Breast epithelium (tissue), 4 donors: ENCODE measurements around the gene GAS1. TPM values are rescaled to one million over a fixed set of nuclear protein-coding genes. Genes with fewer than 3 reads are reported as not detected.

Source experiments
- DNase-seq, 2 donors: peaks; one replicate each; pipeline ENCODE4 v3.0.0-alpha.2; 2019; ENCODE audit warnings: low spot score in 2 of 2
- H3K27ac ChIP-seq, 2 donors: fragments of 200-600 bp; sonication (generic) in 1 of 2; one replicate each; pipeline ENCODE4 v1.5.1; 2016 to 2019; ENCODE audit warnings: mild to moderate bottlenecking in 1 of 2
- H3K27me3 ChIP-seq, 2 donors: fragments of 200-600 bp; sonication (generic) in 1 of 2; one replicate each; pipeline versions ENCODE4 v1.5.1 to v1.6.0; 2017 to 2019; ENCODE audit warnings: control low read depth in 1 of 2, mild to moderate bottlenecking in 1 of 2
- H3K36me3 ChIP-seq: fragments of 200-600 bp; one replicate; pipeline ENCODE4 v1.5.1; 2019
- H3K4me1 ChIP-seq, 2 donors: fragments of 200-600 bp; sonication (generic); one replicate each; pipeline ENCODE4 v1.5.1; 2016 to 2019; ENCODE audit warnings: control low read depth in 1 of 2
- H3K4me3 ChIP-seq, 3 donors: fragments of 200-600 bp; sonication (generic); 1 replicate in 2 of 3; 2 replicates in 1 of 3; pipeline ENCODE4 v1.5.1; 2016 to 2019; ENCODE audit warnings: mild to moderate bottlenecking in 3 of 3, moderate library complexity in 2 of 3
- H3K9me3 ChIP-seq, 2 donors: fragments of 200-600 bp; sonication (generic) in 1 of 2; one replicate each; pipeline ENCODE4 v1.5.1; 2016 to 2019; ENCODE audit warnings: control low read depth in 1 of 2
- CTCF ChIP-seq, 3 donors: fragments of 450-650 bp; IDR thresholded peaks; one replicate each; pipeline ENCODE4 v1.5.1; 2016 to 2017; ENCODE audit warnings: antibody characterized with exemption in 3 of 3, mild to moderate bottlenecking in 3 of 3, moderate library complexity in 3 of 3
- POLR2A ChIP-seq: fragments of 450-650 bp; IDR thresholded peaks from one replicate; pipeline ENCODE4 v1.6.1; 2016; ENCODE audit warnings: antibody characterized with exemption, mild to moderate bottlenecking, moderate library complexity
- POLR2AphosphoS5 ChIP-seq, 3 donors: sonication (generic); formaldehyde crosslinking; IDR thresholded peaks; one replicate each; pipeline ENCODE4 v1.6.1; 2017; ENCODE audit warnings: antibody characterized with exemption in 3 of 3
- intact Hi-C: fragments of 100-400 bp; cut with DNase I; formaldehyde crosslinking; loops from one replicate; pipeline ENCODE4 v1.15.1; 2023; ENCODE audit warnings: low total_unique reads
- total RNA-seq, 3 donors: library from RNA; depleted of rRNA; stranded (reverse); fragments of >200 nt; gene quantifications; one replicate each; pipeline ENCODE4 v1.1.0, GENCODE V29; 2016

Gene GAS1
- total RNA-seq, 3 donors from 2014 or later: 48.2 to 99.9 (median 79.8) TPM

GRCh38 chr9:86918556-86918955 lies 28.8 kb downstream of the GAS1 start:
- H3K27ac ChIP-seq: no peak overlapping the region
- no peaks in the 10 kb centered on the region for H3K9me3 ChIP-seq
- intact Hi-C loops: no loop called here
- H3K27me3 ChIP-seq: no peaks in the 10 kb centered on the region
- TF ChIP-seq POLR2A: no peak
- H3K36me3 ChIP-seq: no peaks in the 10 kb centered on the region
- H3K4me1 ChIP-seq: no peaks in the 10 kb centered on the region
- H3K4me3 ChIP-seq: no peak overlapping the region
- no peak for DNase-seq

DNA sequence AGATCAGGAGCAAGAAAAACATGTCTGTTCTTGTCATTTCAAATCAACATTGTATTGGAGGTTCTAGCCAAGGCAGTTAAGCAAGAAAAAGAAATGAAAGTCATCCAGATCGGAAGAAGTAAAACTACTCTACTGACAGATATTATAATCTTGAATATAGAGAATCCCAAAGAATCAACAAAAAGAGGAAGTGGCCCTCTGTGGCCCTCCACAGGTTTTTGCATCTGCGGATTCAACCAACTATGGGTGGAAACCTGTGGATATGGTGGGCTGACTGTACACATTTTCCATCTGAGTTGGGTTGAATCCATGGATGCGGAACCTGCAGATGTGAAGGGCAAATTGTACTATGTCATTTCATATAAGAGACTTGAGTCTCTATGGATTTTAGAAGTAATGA lies 35.1 kb downstream of the GAS1 start:
- TF ChIP-seq POLR2AphosphoS5 (IDR thresholded peaks at IDR 0.05) (no peak), POLR2A (no peak), CTCF (IDR thresholded peaks at IDR 0.05) (no peak)
- H3K9me3 ChIP-seq: peaks cover 0 to 5% of the 10 kb centered on the region in 2 donors
- no peak overlapping the region for H3K27ac ChIP-seq
- no peaks in the 10 kb centered on the region for H3K36me3 ChIP-seq
- H3K4me3 ChIP-seq: no peak overlapping the region
- intact Hi-C loops: no loop called here
- H3K27me3 ChIP-seq: no peaks in the 10 kb centered on the region
- H3K4me1 ChIP-seq: no peaks in the 10 kb centered on the region
- DNase-seq: no peak

DNA sequence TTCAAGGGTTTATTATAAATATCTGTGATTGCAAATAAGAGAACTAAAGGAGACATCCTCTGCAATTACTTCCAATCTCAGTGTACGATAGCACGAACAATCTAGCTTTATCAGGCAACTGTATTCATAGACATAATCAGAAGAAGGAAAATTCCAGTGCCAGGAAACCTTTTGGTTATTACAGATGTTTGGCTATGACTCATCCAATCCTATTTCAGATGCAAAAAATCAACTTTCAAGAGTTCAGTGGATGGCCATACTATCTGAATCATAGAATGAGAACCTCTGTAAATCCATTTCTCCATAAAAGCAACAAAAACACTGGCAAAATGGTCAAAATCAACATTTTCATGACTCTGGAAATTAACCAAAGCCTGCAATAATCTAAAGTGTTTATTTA lies 37.9 kb downstream of the GAS1 start:
- no peaks in the 10 kb centered on the region for H3K4me1 ChIP-seq
- TF ChIP-seq CTCF (IDR thresholded peaks at IDR 0.05): no peak
- no peak for TF ChIP-seq POLR2AphosphoS5 (IDR thresholded peaks at IDR 0.05)
- no peak for TF ChIP-seq POLR2A
- peaks cover 0 to 16% of the 10 kb centered on the region in 2 donors for H3K9me3 ChIP-seq
- intact Hi-C loops: no loop called here
- H3K36me3 ChIP-seq: no peaks in the 10 kb centered on the region
- no peak overlapping the region for H3K4me3 ChIP-seq
- H3K27ac ChIP-seq: no peak overlapping the region
- H3K27me3 ChIP-seq: no peaks in the 10 kb centered on the region
- DNase-seq: no peak

GRCh38 chr9:86908261-86908660 lies 39.0 kb downstream of the GAS1 start:
- H3K4me3 ChIP-seq: no peak overlapping the region
- no peaks in the 10 kb centered on the region for H3K4me1 ChIP-seq
- no peaks in the 10 kb centered on the region for H3K27me3 ChIP-seq
- H3K36me3 ChIP-seq: no peaks in the 10 kb centered on the region
- intact Hi-C loops: no loop called here
- TF ChIP-seq CTCF (IDR thresholded peaks at IDR 0.05): no peak
- TF ChIP-seq POLR2AphosphoS5 (IDR thresholded peaks at IDR 0.05): no peak
- TF ChIP-seq POLR2A: no peak
- H3K9me3 ChIP-seq: peaks cover 0 to 16% of the 10 kb centered on the region in 2 donors
- no peak overlapping the region for H3K27ac ChIP-seq
- DNase-seq: no peak

GRCh38 chr9:86907346-86907745 lies 40.0 kb downstream of the GAS1 start:
- Histone ChIP-seq H3K36me3 (no peaks in the 10 kb centered on the region), H3K4me3 (no peak overlapping the region), H3K27ac (no peak overlapping the region), H3K4me1 (no peaks in the 10 kb centered on the region), H3K9me3 (peaks cover 0 to 15% of the 10 kb centered on the region in 2 donors), H3K27me3 (no peaks in the 10 kb centered on the region)
- TF ChIP-seq POLR2A (no peak), CTCF (IDR thresholded peaks at IDR 0.05) (no peak), POLR2AphosphoS5 (IDR thresholded peaks at IDR 0.05) (no peak)
- intact Hi-C loops: no loop called here
- no peak for DNase-seq

DNA sequence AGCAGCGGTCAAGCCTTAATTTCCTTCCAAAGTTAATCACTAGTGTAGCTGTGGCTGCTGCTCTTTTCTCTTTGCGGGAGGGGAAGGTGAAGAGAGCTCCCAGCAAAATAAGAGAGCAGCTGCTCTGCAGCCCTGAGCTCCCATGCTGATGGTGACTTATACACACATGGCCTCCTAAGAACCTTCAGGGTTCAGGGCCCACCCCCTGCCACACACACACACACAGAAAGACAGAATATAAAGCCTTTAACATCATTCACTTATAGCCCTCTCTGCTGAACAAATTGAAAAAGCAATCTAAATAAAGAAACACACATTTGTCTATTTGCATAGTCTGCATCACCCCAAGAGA lies 43.6 kb downstream of the GAS1 start:
- TF ChIP-seq POLR2A (no peak), CTCF (IDR thresholded peaks at IDR 0.05) (no peak), POLR2AphosphoS5 (IDR thresholded peaks at IDR 0.05) (no peak)
- Histone ChIP-seq H3K27me3 (no peaks in the 10 kb centered on the region), H3K36me3 (no peaks in the 10 kb centered on the region), H3K4me3 (peak overlapping the region in 1 of 3 donors; percentile 24), H3K27ac (no peak overlapping the region), H3K4me1 (no peaks in the 10 kb centered on the region), H3K9me3 (peaks cover 0 to 11% of the 10 kb centered on the region in 2 donors)
- no peak for DNase-seq
- intact Hi-C loops: no loop called here
